Neural crest cell (in vitro differentiated cells): ENCODE results near the gene PHKB. TPM values are rescaled to one million over a fixed set of nuclear protein-coding genes. Genes with fewer than 3 reads are reported as not detected.
"Not testable (repeated sequence)": the region's sequence is repeated elsewhere in the genome, so short reads cannot be mapped to it uniquely, and the experiment has no call there.

ENCODE experiments used
- DNase-seq: peaks from one replicate; pipeline ENCODE4 v3.0.0; 2021; ENCODE audit warnings: low read depth, mixed read lengths, low spot score
- H3K27ac Mint-ChIP-seq: one replicate; pipeline ENCODE4 v1.8.0; 2021; ENCODE audit warnings: mild to moderate bottlenecking, mixed read lengths; ENCODE audit not compliant: unreplicated experiment
- H3K27me3 Mint-ChIP-seq: 2 replicates; pipeline ENCODE4 v1.8.0; 2021; ENCODE audit warnings: low read depth, mild to moderate bottlenecking, mixed read lengths
- H3K36me3 Mint-ChIP-seq: 2 replicates; pipeline ENCODE4 v1.8.0; 2021; ENCODE audit warnings: low read depth, mild to moderate bottlenecking, mixed read lengths
- H3K4me1 Mint-ChIP-seq: 2 replicates; pipeline ENCODE4 v1.8.0; 2021; ENCODE audit warnings: mixed read lengths
- H3K4me3 Mint-ChIP-seq: one replicate; pipeline ENCODE4 v1.8.0; 2021; ENCODE audit warnings: mild to moderate bottlenecking, mixed read lengths
- H3K9me3 Mint-ChIP-seq: 2 replicates; pipeline ENCODE4 v1.8.0; 2021; ENCODE audit warnings: mixed read lengths
- total RNA-seq: library from RNA; stranded (reverse); gene quantifications from 2 replicates; pipeline ENCODE4 v1.2.1, GENCODE V29; 2021
- TF ChIP-seq, protein P1 (sequence below): fragments of 200-600 bp; sonication (generic); conservative IDR thresholded peaks from 2 replicates; pipeline ENCODE4 v1.5.0; 2021; ENCODE audit warnings: antibody characterized with exemption, mild to moderate bottlenecking

PHKB gene
- total RNA-seq, 1 donor from 2014 or later: 61.2 TPM

DNA sequence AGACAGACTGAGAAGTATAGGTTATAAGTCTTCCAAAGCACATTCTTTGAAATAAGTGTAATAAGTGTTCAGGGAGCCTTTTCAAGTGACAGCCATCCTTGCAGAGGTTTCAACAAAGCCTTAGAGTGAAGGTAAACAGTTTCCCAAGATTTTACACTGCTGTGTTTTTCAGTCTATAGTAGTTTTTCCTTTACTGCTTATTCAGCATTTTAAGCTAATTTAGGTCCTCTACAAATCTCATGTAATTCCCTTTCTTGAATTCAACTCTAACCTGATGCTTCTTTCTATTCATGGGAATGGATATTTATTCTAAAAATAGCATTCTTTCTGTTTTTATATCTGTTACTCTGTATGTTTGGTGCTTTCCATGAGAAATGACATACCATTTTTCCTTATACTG lies 211.3 kb downstream of the PHKB start:
- H3K27me3 Mint-ChIP-seq: no peaks in the 10 kb centered on the region
- TF ChIP-seq, protein P1, sequence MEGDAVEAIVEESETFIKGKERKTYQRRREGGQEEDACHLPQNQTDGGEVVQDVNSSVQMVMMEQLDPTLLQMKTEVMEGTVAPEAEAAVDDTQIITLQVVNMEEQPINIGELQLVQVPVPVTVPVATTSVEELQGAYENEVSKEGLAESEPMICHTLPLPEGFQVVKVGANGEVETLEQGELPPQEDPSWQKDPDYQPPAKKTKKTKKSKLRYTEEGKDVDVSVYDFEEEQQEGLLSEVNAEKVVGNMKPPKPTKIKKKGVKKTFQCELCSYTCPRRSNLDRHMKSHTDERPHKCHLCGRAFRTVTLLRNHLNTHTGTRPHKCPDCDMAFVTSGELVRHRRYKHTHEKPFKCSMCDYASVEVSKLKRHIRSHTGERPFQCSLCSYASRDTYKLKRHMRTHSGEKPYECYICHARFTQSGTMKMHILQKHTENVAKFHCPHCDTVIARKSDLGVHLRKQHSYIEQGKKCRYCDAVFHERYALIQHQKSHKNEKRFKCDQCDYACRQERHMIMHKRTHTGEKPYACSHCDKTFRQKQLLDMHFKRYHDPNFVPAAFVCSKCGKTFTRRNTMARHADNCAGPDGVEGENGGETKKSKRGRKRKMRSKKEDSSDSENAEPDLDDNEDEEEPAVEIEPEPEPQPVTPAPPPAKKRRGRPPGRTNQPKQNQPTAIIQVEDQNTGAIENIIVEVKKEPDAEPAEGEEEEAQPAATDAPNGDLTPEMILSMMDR: no peak
- DNase-seq: no peak
- H3K4me3 Mint-ChIP-seq: no peak overlapping the region
- no peaks in the 10 kb centered on the region for H3K9me3 Mint-ChIP-seq
- H3K27ac Mint-ChIP-seq: no peak overlapping the region
- peaks cover 15% of the 10 kb centered on the region for H3K36me3 Mint-ChIP-seq
- H3K4me1 Mint-ChIP-seq: peaks cover 5% of the 10 kb centered on the region

DNA sequence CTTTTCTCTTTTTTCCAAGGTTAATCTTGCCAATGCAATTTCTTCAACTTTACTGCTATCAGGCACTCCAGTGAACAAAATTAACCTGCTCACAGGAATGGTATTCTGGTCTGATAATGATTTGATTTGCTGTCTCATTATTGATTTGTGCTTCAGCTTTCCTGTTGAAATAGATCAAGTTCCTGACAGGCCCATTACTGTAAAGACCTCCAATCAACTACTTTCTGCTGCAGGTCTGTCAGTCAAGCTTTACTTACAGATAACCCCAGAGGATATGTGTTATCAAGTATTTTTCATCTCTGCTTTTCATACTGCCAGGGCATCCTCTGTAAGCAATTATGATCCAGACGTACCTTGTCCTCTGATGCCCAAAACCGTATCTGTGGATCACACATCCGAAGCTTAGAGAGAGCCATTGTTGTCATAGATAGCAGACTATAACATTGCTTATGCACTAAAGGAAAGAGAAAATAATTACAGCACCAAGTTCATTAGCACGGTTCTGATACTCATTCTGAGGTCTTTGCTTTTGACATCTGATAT lies 215.6 kb downstream of the PHKB start:
- Mint-ChIP-seq H3K36me3 (peaks cover 37% of the 10 kb centered on the region), H3K4me1 (peaks cover 5% of the 10 kb centered on the region), H3K27ac (no peak overlapping the region), H3K9me3 (peaks cover 5% of the 10 kb centered on the region), H3K4me3 (no peak overlapping the region), H3K27me3 (no peaks in the 10 kb centered on the region)
- DNase-seq: no peak
- TF ChIP-seq, protein P1: no peak

DNA sequence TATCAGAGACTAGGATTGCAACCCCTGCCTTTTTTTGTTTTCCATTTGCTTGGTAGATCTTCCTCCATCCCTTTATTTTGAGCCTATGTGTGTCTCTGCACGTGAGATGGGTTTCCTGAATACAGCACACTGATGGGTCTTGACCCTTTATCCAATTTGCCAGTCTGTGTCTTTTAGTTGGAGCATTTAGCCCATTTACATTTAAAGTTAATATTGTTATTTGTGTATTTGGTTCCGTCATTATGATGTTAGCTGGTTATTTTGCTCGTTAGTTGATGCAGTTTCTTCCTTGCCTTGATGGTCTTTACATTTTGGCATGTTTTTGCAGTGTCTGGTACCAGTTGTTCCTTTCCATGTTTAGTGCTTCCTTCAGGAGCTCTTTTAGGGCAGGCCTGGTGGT lies 220.4 kb downstream of the PHKB start:
- H3K27me3 Mint-ChIP-seq, H3K27ac Mint-ChIP-seq, H3K4me1 Mint-ChIP-seq, DNase-seq, H3K4me3 Mint-ChIP-seq: not testable (repeated sequence)
- Mint-ChIP-seq H3K9me3 (peaks cover 13% of the 10 kb centered on the region), H3K36me3 (peaks cover 47% of the 10 kb centered on the region)

DNA sequence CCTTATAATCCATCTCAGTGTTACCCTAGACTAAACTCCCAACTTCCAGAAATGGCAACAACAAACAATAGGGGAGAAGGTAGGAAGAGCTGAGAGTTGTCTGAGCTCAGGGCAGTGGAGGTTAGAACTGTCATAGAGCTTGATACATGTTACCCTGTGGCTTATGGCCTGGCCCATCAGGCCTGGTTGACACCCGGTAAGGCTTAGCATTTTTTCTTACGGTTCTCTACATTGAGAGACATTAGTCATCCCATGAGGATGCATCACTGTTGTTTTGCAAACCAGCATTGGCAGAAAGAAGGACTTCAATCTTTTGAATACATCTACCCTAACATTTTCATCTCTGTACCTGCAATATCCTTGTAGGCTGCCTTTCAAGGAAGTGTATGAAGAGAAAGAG lies 226.6 kb downstream of the PHKB start:
- H3K27me3 Mint-ChIP-seq: no peaks in the 10 kb centered on the region
- no peak overlapping the region for H3K27ac Mint-ChIP-seq
- TF ChIP-seq, protein P1: no peak
- peaks cover 3% of the 10 kb centered on the region for H3K9me3 Mint-ChIP-seq
- H3K36me3 Mint-ChIP-seq: peaks cover 34% of the 10 kb centered on the region
- no peak overlapping the region for H3K4me3 Mint-ChIP-seq
- H3K4me1 Mint-ChIP-seq: peaks cover 6% of the 10 kb centered on the region
- no peak for DNase-seq

DNA sequence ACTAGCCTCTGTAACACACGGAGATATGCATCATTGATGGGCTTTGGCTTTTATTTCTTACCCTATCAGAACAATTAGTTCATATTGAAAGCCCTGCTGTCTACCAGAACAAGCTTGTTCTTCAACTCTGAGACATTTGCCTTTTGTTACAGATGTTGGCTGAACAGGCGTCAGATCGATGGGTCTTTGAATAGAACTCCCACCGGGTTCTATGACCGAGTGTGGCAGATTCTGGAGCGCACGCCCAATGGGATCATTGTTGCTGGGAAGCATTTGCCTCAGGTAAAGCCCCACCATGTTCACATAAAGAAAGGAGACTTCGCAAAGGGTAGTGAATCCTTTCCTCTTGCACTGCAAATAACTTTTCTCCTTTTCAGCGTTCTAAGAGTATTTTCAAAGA lies 232.1 kb downstream of the PHKB start:
- Mint-ChIP-seq H3K4me3 (no peak overlapping the region), H3K27me3 (no peaks in the 10 kb centered on the region), H3K27ac (no peak overlapping the region), H3K9me3 (no peaks in the 10 kb centered on the region), H3K36me3 (peaks cover 42% of the 10 kb centered on the region), H3K4me1 (peaks cover 7% of the 10 kb centered on the region)
- no peak for DNase-seq
- TF ChIP-seq, protein P1: no peak

DNA sequence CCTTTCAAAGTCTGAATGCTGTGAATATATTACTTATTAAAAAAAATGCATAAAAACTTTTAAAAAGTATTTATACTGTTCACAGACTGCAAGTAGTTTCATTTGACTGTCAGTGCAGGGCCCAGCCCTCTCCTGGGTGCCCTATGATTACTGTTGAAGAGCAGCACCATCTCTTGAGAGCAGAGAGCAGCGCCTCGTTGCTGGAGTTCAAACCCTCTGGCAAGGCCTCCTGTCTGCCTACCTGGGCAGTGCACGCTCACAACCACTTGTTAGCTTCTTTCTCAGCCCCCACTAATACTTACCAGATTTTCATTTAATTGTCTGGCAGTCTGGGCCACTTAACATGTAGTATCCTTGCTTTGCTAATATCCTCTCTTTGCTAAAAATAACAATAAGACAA lies 233.4 kb downstream of the PHKB start:
- H3K36me3 Mint-ChIP-seq: peaks cover 48% of the 10 kb centered on the region
- DNase-seq: no peak
- H3K27ac Mint-ChIP-seq: no peak overlapping the region

More for the DNA sequence above, 233.4 kb downstream of the PHKB start:
- H3K27me3 Mint-ChIP-seq: no peaks in the 10 kb centered on the region
- H3K4me1 Mint-ChIP-seq: peaks cover 12% of the 10 kb centered on the region
- TF ChIP-seq, protein P1: no peak
- no peaks in the 10 kb centered on the region for H3K9me3 Mint-ChIP-seq
- no peak overlapping the region for H3K4me3 Mint-ChIP-seq
